ENCODE data around the gene ITGA8.

DNA sequence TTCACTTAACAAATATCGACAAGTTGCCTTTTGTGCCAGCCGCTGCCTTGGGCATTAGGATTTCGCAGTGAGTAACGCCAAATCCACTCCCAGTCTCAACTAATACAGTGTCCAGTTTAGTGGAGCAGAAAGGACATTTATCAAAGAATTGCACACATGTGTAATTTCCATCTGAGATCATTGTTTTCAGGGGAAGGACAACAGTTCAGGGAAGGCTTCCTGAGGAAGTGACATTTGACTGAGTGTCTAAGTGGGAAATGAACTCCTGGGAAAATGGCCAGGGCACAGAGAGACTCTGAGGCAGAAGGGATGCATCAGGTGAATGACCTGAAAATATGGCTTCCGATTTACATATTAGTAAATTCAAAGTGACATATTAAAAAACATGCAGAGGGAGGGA is 89.4 kb downstream of the ITGA8 start:
- TF ChIP-seq ZNF274 (IDR thresholded peaks at IDR 0.05; ENCODE audit: low read depth, low read length) (no peak), POLR2A (IDR thresholded peaks at IDR 0.05; ENCODE audit: borderline replicate concordance, extremely low read depth, insufficient read depth, insufficient read length) (no peak), SP1 (IDR thresholded peaks at IDR 0.05; ENCODE audit: low read depth) (no peak), CEBPB (IDR thresholded peaks at IDR 0.05; ENCODE audit: low read depth) (no peak), POLR2AphosphoS5 (IDR thresholded peaks at IDR 0.05; ENCODE audit: low read depth, low read length) (no peak), ZFX (IDR thresholded peaks at IDR 0.05) (no peak), JUND (IDR thresholded peaks at IDR 0.05) (no peak), TCF7L2 (IDR thresholded peaks at IDR 0.05; ENCODE audit: borderline replicate concordance, extremely low read depth, insufficient read depth, insufficient read length) (no peak), ELF1 (IDR thresholded peaks at IDR 0.05; ENCODE audit: borderline replicate concordance, low read depth) (no peak)
- TF ChIP-seq, protein P1, sequence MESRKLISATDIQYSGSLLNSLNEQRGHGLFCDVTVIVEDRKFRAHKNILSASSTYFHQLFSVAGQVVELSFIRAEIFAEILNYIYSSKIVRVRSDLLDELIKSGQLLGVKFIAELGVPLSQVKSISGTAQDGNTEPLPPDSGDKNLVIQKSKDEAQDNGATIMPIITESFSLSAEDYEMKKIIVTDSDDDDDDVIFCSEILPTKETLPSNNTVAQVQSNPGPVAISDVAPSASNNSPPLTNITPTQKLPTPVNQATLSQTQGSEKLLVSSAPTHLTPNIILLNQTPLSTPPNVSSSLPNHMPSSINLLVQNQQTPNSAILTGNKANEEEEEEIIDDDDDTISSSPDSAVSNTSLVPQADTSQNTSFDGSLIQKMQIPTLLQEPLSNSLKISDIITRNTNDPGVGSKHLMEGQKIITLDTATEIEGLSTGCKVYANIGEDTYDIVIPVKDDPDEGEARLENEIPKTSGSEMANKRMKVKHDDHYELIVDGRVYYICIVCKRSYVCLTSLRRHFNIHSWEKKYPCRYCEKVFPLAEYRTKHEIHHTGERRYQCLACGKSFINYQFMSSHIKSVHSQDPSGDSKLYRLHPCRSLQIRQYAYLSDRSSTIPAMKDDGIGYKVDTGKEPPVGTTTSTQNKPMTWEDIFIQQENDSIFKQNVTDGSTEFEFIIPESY (IDR thresholded peaks at IDR 0.05; ENCODE audit: extremely low read depth, insufficient replicate concordance, low read length) = no peak
- TF ChIP-seq, protein P2, sequence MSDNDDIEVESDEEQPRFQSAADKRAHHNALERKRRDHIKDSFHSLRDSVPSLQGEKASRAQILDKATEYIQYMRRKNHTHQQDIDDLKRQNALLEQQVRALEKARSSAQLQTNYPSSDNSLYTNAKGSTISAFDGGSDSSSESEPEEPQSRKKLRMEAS (IDR thresholded peaks at IDR 0.05) = no peak
